ENCODE measurements around the gene DAZAP1. TPM values are rescaled to one million over a fixed set of nuclear protein-coding genes. Genes with fewer than 3 reads are reported as not detected.

Gene DAZAP1
- total and polyA plus RNA-seq, 2 experiments from 2014 or later: 35.8 to 46.8 TPM

GRCh38 chr19:1445185-1445931 lies 38.0 kb downstream of the DAZAP1 start:
- no peaks in the 10 kb centered on the region for H3K36me3 ChIP-seq (replicated peaks; ENCODE audit: insufficient read depth, low read depth)
- peak overlapping the region; percentile 55 for H3K4me3 ChIP-seq
- peak overlapping the region; percentile 68 for H2AFZ ChIP-seq
- H3K4me1 ChIP-seq (ENCODE audit: insufficient read depth): peaks cover 17% of the 10 kb centered on the region
- H3K79me2 ChIP-seq: peaks cover 7% of the 10 kb centered on the region
- peak; percentile 63 for TF ChIP-seq CTCF (IDR thresholded peaks at IDR 0.05; ENCODE audit: poor library complexity)
- TF ChIP-seq EZH2 (IDR thresholded peaks at IDR 0.05; ENCODE audit: borderline replicate concordance): no peak
- peak overlapping the region; percentile 96 for H3K4me2 ChIP-seq
- H3K27ac ChIP-seq: no peak overlapping the region
- peaks cover 25% of the 10 kb centered on the region for H4K20me1 ChIP-seq (ENCODE audit: insufficient read depth, poor library complexity, severe bottlenecking)
- peak; percentile 86 for DNase-seq (ENCODE audit: low spot score)
- H3K9me2 ChIP-seq (replicated peaks; ENCODE audit: insufficient read depth): no peaks in the 10 kb centered on the region
- peaks cover 42% of the 10 kb centered on the region for H3K27me3 ChIP-seq
- 5% methylated on average over 45 of the region's 70 CpGs for WGBS (ENCODE audit: low lambda C conversion rate, missing lambda C conversion rate)
- H3K9me3 ChIP-seq (ENCODE audit: low read depth): no peaks in the 10 kb centered on the region

GRCh38 chr19:1445932-1446712 lies 38.7 kb downstream of the DAZAP1 start:
- Histone ChIP-seq H3K4me2 (peak overlapping the region; percentile 96), H3K9me2 (replicated peaks; ENCODE audit: insufficient read depth) (no peaks in the 10 kb centered on the region), H2AFZ (peak overlapping the region; percentile 63), H3K4me3 (peak overlapping the region; percentile 55), H3K4me1 (ENCODE audit: insufficient read depth) (peaks cover 17% of the 10 kb centered on the region), H3K27me3 (peaks cover 50% of the 10 kb centered on the region), H3K9me3 (ENCODE audit: low read depth) (no peaks in the 10 kb centered on the region), H3K36me3 (replicated peaks; ENCODE audit: insufficient read depth, low read depth) (no peaks in the 10 kb centered on the region), H4K20me1 (ENCODE audit: insufficient read depth, poor library complexity, severe bottlenecking) (peaks cover 18% of the 10 kb centered on the region), H3K27ac (no peak overlapping the region), H3K79me2 (peaks cover under 1% of the 10 kb centered on the region)
- DNase-seq (ENCODE audit: low spot score): peak; percentile 79
- TF ChIP-seq EZH2 (IDR thresholded peaks at IDR 0.05; ENCODE audit: borderline replicate concordance) (no peak), EZH2phosphoT487 (IDR thresholded peaks at IDR 0.05; ENCODE audit: low read depth, severe bottlenecking, unreplicated experiment) (no peak), CTCF (IDR thresholded peaks at IDR 0.05; ENCODE audit: poor library complexity) (no peak)
- 2% methylated on average over 16 of the region's 99 CpGs for WGBS (ENCODE audit: low lambda C conversion rate, missing lambda C conversion rate)

- Histone ChIP-seq H2AFZ (no peak overlapping the region), H3K4me2 (peak overlapping the region; percentile 96), H3K9me2 (replicated peaks; ENCODE audit: insufficient read depth) (no peaks in the 10 kb centered on the region), H3K27me3 (peaks cover 57% of the 10 kb centered on the region), H3K79me2 (no peaks in the 10 kb centered on the region), H3K27ac (no peak overlapping the region), H3K36me3 (replicated peaks; ENCODE audit: insufficient read depth, low read depth) (no peaks in the 10 kb centered on the region), H3K9me3 (ENCODE audit: low read depth) (no peaks in the 10 kb centered on the region), H4K20me1 (ENCODE audit: insufficient read depth, poor library complexity, severe bottlenecking) (peaks cover 10% of the 10 kb centered on the region), H3K4me3 (peak overlapping the region; percentile 55), H3K4me1 (ENCODE audit: insufficient read depth) (peaks cover 17% of the 10 kb centered on the region)
- WGBS (ENCODE audit: low lambda C conversion rate, missing lambda C conversion rate): 6% methylated on average over 48 of the region's 63 CpGs
- TF ChIP-seq EZH2 (IDR thresholded peaks at IDR 0.05; ENCODE audit: borderline replicate concordance) (peak; percentile 72), CTCF (IDR thresholded peaks at IDR 0.05; ENCODE audit: poor library complexity) (no peak), EZH2phosphoT487 (IDR thresholded peaks at IDR 0.05; ENCODE audit: low read depth, severe bottlenecking, unreplicated experiment) (no peak)
- DNase-seq (ENCODE audit: low spot score): peak; percentile 62
These were observed 39.5 kb downstream of the DAZAP1 start for GRCh38 chr19:1446713-1447481.

Data from hepatocyte (in vitro differentiated cells).